ENCODE results near the gene ATP9B.

ATP9B gene

DNA sequence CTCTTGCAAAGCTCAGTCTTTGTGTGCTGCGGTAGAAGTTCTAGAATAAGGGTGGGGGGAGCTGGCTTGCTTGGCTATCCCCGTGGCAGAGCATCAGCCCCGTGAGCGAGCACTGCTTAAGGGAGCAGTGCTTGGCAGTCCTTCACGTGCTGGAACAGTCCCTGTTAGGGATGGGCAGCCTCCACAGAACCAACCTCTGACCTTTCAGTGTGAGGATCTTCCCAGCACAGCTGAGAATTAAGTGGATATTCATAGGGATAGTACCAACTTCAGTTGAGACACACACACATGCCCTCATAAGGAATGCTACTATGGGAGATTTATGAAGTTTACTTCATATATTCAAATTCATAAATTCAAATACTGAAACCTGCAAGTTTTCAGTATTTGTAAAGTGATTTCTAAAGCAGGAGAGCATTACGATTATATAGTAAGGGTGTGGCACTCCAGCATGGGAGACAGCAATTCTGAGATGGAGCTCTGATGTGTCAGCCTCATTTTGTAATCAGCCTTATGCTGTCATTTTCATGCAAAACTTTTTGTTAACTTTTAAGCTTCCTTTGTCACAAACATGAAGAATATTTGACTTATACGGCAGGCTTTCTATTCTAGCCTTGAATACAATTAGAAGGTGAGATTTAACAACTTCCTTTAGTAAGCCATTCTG, 39.5 kb downstream of the ATP9B start:
- TF ChIP-seq ZNF274 (IDR thresholded peaks at IDR 0.05; ENCODE audit: low read depth, low read length) (no peak), YY1 (IDR thresholded peaks at IDR 0.05; ENCODE audit: insufficient read depth, insufficient read length) (no peak), SUZ12 (IDR thresholded peaks at IDR 0.05; ENCODE audit: extremely low read depth, insufficient read depth, insufficient read length) (no peak)

DNA sequence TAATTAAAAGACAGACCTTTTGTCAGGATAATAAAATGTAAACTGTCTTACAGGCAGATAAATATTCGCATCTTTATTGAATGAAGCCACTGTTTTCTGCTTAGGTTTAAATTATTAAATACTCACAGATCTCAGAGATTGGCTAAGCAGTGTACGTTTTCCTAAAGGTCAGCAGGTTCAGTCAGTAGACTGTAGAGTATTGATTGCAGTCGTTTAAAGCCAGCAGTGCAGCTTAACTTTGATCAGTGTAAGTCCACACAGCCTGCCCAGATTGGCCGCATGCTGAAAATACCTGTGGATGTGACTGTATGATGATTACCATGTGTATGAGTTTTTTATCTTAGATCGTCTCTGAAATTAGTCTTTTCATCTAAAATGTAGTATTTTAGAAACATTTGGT, 42.3 kb downstream of the ATP9B start:
- Histone ChIP-seq H3K27me3 (ENCODE audit: insufficient read depth, insufficient read length) (no peaks in the 10 kb centered on the region), H3K4me1 (ENCODE audit: insufficient read depth, insufficient read length) (no peaks in the 10 kb centered on the region), H3K9me3 (ENCODE audit: insufficient read depth, low read length) (no peaks in the 10 kb centered on the region), H3K9ac (ENCODE audit: insufficient read length, low read depth) (no peak overlapping the region), H3K36me3 (ENCODE audit: insufficient read depth, insufficient read length, low read length) (peaks cover 22% of the 10 kb centered on the region), H3K4me3 (ENCODE audit: insufficient read length, low read depth) (no peak overlapping the region)
- no peak for DNase-seq (ENCODE audit: low read depth, low spot score)
- TF ChIP-seq YY1 (IDR thresholded peaks at IDR 0.05; ENCODE audit: insufficient read depth, insufficient read length) (no peak), ZNF274 (IDR thresholded peaks at IDR 0.05; ENCODE audit: low read depth, low read length) (no peak), SUZ12 (IDR thresholded peaks at IDR 0.05; ENCODE audit: extremely low read depth, insufficient read depth, insufficient read length) (no peak)

More for the DNA sequence above, 39.5 kb downstream of the ATP9B start:
- Histone ChIP-seq H3K9me3 (ENCODE audit: insufficient read depth, low read length) (no peaks in the 10 kb centered on the region), H3K4me3 (ENCODE audit: insufficient read length, low read depth) (no peak overlapping the region), H3K36me3 (ENCODE audit: insufficient read depth, insufficient read length, low read length) (peaks cover 17% of the 10 kb centered on the region), H3K27me3 (ENCODE audit: insufficient read depth, insufficient read length) (no peaks in the 10 kb centered on the region), H3K9ac (ENCODE audit: insufficient read length, low read depth) (no peak overlapping the region), H3K4me1 (ENCODE audit: insufficient read depth, insufficient read length) (no peaks in the 10 kb centered on the region)
- no peak for DNase-seq (ENCODE audit: low read depth, low spot score)

DNA sequence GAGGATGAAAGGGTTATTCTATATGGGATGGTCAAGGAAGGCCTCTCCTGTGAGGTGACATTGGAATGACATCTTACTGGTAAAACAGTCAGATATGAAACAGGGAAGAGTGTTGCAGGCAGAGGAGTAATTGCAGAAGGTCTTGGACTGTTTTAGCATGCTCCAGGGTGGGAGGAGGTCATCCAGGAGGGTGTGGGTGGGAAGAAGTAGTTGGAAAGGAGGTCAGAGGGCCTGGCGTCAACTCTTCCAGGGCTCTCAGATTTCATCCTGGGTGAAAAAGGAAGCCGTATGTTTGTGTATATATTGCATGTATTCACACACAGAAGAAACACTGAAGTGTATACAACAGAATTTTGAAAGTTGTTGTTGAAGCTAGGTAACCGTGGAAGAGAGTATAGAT, 48.2 kb downstream of the ATP9B start:
- Histone ChIP-seq H3K4me1 (ENCODE audit: insufficient read depth, insufficient read length) (no peaks in the 10 kb centered on the region), H3K4me3 (ENCODE audit: insufficient read length, low read depth) (no peak overlapping the region), H3K36me3 (ENCODE audit: insufficient read depth, insufficient read length, low read length) (peaks cover 11% of the 10 kb centered on the region), H3K9ac (ENCODE audit: insufficient read length, low read depth) (no peak overlapping the region), H3K9me3 (ENCODE audit: insufficient read depth, low read length) (no peaks in the 10 kb centered on the region), H3K27me3 (ENCODE audit: insufficient read depth, insufficient read length) (no peaks in the 10 kb centered on the region)
- TF ChIP-seq YY1 (IDR thresholded peaks at IDR 0.05; ENCODE audit: insufficient read depth, insufficient read length) (no peak), ZNF274 (IDR thresholded peaks at IDR 0.05; ENCODE audit: low read depth, low read length) (no peak), SUZ12 (IDR thresholded peaks at IDR 0.05; ENCODE audit: extremely low read depth, insufficient read depth, insufficient read length) (no peak)
- no peak for DNase-seq (ENCODE audit: low read depth, low spot score)

DNA sequence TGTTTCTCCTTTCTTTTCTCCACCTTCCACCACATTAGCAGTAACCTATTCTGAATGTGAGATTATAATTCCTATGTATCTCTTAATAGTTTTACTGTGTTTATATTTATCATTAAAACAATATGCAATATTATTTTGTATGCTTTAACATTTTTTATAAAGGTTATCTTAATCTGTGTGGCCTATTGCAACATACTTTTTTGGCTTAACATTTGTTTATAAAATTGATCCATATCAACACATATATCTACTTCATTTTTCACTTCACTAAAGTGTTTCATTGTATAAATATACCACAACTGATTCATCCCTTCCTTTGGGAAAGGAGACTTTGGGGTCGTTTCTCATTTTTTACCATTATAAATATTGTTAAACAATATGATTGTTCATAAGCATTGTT, 48.6 kb downstream of the ATP9B start:
- Histone ChIP-seq H3K4me3 (ENCODE audit: insufficient read length, low read depth) (no peak overlapping the region), H3K36me3 (ENCODE audit: insufficient read depth, insufficient read length, low read length) (peaks cover 11% of the 10 kb centered on the region), H3K9me3 (ENCODE audit: insufficient read depth, low read length) (no peaks in the 10 kb centered on the region), H3K4me1 (ENCODE audit: insufficient read depth, insufficient read length) (no peaks in the 10 kb centered on the region), H3K9ac (ENCODE audit: insufficient read length, low read depth) (no peak overlapping the region), H3K27me3 (ENCODE audit: insufficient read depth, insufficient read length) (no peaks in the 10 kb centered on the region)
- DNase-seq (ENCODE audit: low read depth, low spot score) = no peak
- TF ChIP-seq YY1 (IDR thresholded peaks at IDR 0.05; ENCODE audit: insufficient read depth, insufficient read length) (no peak), SUZ12 (IDR thresholded peaks at IDR 0.05; ENCODE audit: extremely low read depth, insufficient read depth, insufficient read length) (no peak), ZNF274 (IDR thresholded peaks at IDR 0.05; ENCODE audit: low read depth, low read length) (no peak)

DNA sequence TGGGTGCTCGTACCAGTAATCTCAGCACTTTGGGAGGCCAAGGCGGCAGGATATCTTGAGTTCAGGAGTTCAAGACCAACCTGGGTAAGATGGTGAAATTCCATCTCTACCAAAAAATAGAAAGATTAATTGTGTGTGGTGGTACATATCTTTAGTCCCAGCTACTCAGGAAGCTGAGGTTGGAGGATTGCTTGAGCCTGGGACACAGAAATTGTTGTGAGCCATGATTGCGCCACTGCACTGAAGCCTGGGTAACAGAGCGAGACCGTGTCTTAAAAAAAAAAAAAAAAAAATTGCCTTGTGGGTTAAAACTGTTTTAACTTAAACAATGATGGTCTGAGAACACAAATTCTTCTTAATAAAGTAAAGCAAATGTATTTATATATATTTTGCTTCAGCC, 49.6 kb downstream of the ATP9B start:
- no peak for TF ChIP-seq SUZ12 (IDR thresholded peaks at IDR 0.05; ENCODE audit: extremely low read depth, insufficient read depth, insufficient read length)
- Histone ChIP-seq H3K9me3 (ENCODE audit: insufficient read depth, low read length) (no peaks in the 10 kb centered on the region), H3K27me3 (ENCODE audit: insufficient read depth, insufficient read length) (no peaks in the 10 kb centered on the region), H3K4me3 (ENCODE audit: insufficient read length, low read depth) (no peak overlapping the region), H3K4me1 (ENCODE audit: insufficient read depth, insufficient read length) (no peaks in the 10 kb centered on the region), H3K9ac (ENCODE audit: insufficient read length, low read depth) (no peak overlapping the region), H3K36me3 (ENCODE audit: insufficient read depth, insufficient read length, low read length) (peaks cover 3% of the 10 kb centered on the region)
- DNase-seq (ENCODE audit: low read depth, low spot score) = no peak

DNA sequence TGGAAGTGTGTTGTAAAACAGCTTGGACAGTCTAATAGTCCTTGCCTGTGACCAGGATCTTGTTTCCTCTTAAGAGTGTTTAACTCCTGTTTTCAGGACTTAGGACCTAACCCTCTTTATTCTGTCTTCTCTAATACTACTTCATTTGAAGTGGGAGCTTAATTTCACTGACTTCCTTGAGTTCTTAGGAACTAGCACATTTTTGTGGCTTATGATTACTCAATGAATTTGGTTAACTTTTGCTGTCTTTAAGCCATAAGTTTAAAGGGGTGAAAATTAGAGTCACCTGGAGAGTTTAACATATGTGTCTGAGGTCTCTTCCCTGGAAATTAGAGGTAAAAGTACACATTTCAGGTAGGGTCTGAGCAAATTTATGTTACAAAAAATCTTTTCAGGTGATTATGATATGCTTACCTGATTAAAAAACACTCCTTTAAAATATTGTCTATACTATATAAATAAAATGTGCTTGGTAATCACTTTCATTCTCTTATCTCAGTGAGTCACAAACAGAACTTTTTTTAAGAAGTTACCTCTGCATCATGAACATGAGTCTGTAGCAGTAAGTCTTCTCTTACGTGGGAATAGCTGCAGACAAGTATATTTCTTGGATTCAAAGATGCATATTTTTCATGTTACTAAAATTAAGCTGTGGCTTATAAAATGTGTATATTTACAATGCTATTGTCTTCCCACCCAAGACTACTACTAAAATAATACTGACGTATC, 52.7 kb downstream of the ATP9B start:
- Histone ChIP-seq H3K36me3 (ENCODE audit: insufficient read depth, insufficient read length, low read length) (no peaks in the 10 kb centered on the region), H3K27me3 (ENCODE audit: insufficient read depth, insufficient read length) (no peaks in the 10 kb centered on the region), H3K4me3 (ENCODE audit: insufficient read length, low read depth) (no peak overlapping the region), H3K9me3 (ENCODE audit: insufficient read depth, low read length) (no peaks in the 10 kb centered on the region), H3K9ac (ENCODE audit: insufficient read length, low read depth) (no peak overlapping the region), H3K4me1 (ENCODE audit: insufficient read depth, insufficient read length) (no peaks in the 10 kb centered on the region)
- TF ChIP-seq ZNF274 (IDR thresholded peaks at IDR 0.05; ENCODE audit: low read depth, low read length) = no peak
- no peak for TF ChIP-seq SUZ12 (IDR thresholded peaks at IDR 0.05; ENCODE audit: extremely low read depth, insufficient read depth, insufficient read length)
- TF ChIP-seq YY1 (IDR thresholded peaks at IDR 0.05; ENCODE audit: insufficient read depth, insufficient read length) = no peak
- DNase-seq (ENCODE audit: low read depth, low spot score) = no peak

DNA sequence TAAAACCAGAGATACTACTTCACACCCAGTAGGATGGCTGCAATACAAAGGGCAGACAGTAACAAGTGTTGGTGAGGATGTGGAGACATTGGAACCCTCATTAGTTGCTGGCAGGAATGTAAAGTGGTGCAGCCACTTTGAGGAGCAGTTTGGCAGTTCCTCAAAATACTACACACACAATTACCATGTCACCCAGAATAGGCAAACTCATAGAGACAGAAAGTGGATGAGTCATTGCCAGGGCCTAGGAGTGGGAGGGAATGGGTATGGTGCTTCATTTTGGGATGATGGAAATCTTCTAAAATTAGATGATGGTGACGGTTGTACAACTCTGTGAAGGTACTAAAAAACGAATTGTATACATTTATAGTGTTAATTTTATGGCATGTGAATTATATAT, 54.8 kb downstream of the ATP9B start:
- DNase-seq (ENCODE audit: low read depth, low spot score) = no peak
- Histone ChIP-seq H3K4me3 (ENCODE audit: insufficient read length, low read depth) (no peak overlapping the region), H3K27me3 (ENCODE audit: insufficient read depth, insufficient read length) (no peaks in the 10 kb centered on the region), H3K9me3 (ENCODE audit: insufficient read depth, low read length) (no peaks in the 10 kb centered on the region), H3K4me1 (ENCODE audit: insufficient read depth, insufficient read length) (no peaks in the 10 kb centered on the region), H3K9ac (ENCODE audit: insufficient read length, low read depth) (no peak overlapping the region), H3K36me3 (ENCODE audit: insufficient read depth, insufficient read length, low read length) (peaks cover 11% of the 10 kb centered on the region)
- TF ChIP-seq ZNF274 (IDR thresholded peaks at IDR 0.05; ENCODE audit: low read depth, low read length) (no peak), SUZ12 (IDR thresholded peaks at IDR 0.05; ENCODE audit: extremely low read depth, insufficient read depth, insufficient read length) (no peak), YY1 (IDR thresholded peaks at IDR 0.05; ENCODE audit: insufficient read depth, insufficient read length) (no peak)
